DND-41 (cell line): Measurements from ENCODE around the gene FAM168A.

ENCODE experiments used
- CTCF ChIP-seq: IDR thresholded peaks from 2 replicates; pipeline ENCODE4 v1.5.1; 2012; ENCODE audit warnings: borderline replicate concordance, low read length, moderate library complexity, mild to moderate bottlenecking; ENCODE audit not compliant: poor library complexity, severe bottlenecking; ENCODE audit errors: extremely low read depth
- EZH2 ChIP-seq: IDR thresholded peaks from 3 replicates; pipeline ENCODE4 v1.6.1; 2012; ENCODE audit warnings: borderline replicate concordance, low read depth, mild to moderate bottlenecking, moderate library complexity, low read length, inconsistent platforms; ENCODE audit not compliant: severe bottlenecking

DNA sequence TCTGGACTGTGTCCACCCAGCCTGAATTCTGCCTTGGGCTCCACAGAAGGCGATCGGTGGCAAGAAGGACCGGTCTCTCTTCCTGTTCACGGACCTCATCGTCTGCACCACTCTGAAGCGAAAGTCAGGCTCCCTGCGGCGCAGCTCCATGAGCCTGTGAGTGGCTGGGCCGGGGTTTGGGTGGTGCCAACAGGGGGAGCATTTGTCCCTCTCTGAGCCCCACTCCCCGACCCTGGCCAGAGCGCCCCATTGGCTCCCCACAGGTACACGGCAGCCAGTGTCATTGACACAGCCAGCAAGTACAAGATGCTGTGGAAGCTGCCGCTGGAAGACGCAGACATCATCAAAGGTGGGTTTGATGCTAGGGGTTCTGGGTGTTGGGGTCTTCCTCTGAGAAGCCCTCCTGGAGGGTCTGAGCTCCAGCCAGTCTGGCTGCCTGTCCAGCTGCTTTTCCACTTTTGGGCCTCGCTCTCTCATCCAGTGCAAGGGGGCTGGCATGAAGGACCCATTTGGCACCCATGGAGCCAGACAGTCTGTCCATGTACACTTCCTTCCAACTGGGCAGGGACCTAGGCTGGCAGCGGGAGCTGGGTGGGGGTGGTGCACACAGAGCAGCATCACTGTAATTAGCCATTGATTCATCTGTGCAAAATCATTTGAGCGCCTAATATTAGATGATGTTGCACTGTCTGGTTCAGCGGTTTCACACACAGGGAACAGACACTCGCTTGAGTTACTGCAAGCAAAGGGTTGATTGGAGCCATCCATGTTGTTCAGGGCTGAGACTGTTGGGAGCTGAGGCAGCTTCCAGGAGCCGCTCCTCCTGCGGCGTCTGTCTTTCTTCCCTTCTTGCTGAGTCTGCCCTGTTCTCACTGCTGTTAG, 240.7 kb downstream of the FAM168A start:
- no peak for TF ChIP-seq CTCF
- no peak for TF ChIP-seq EZH2
